Right atrium auricular region (tissue), 2 donors: Measurements from ENCODE around the gene FGF12. TPM values are rescaled to one million over a fixed set of nuclear protein-coding genes. Genes with fewer than 3 reads are reported as not detected.
A peak's percentile ranks its signal among the peaks of the same experiment; 100 is the strongest.

ENCODE experiments used
- DNase-seq: peaks from one replicate; pipeline ENCODE4 v3.0.0-alpha.2; 2019; ENCODE audit warnings: low spot score
- H3K27ac ChIP-seq, 2 donors: fragments of 200-600 bp; sonication (generic); 1 replicate in 1 of 2; 2 replicates in 1 of 2; pipeline ENCODE4 v1.5.1; 2016 to 2019
- H3K27me3 ChIP-seq, 2 donors: fragments of 200-600 bp; sonication (generic); one replicate each; pipeline versions ENCODE4 v1.5.1 to v1.6.0; 2017 to 2019
- H3K36me3 ChIP-seq: fragments of 200-600 bp; sonication (generic); one replicate; pipeline ENCODE4 v1.5.1; 2016
- H3K4me1 ChIP-seq, 2 donors: fragments of 200-600 bp; sonication (generic); one replicate each; pipeline versions ENCODE4 v1.5.1 to v1.6.0; 2017 to 2019
- H3K4me3 ChIP-seq, 2 donors: fragments of 200-600 bp; sonication (generic); 1 replicate in 1 of 2; 2 replicates in 1 of 2; pipeline ENCODE4 v1.5.1; 2017 to 2019; ENCODE audit warnings: mild to moderate bottlenecking in 1 of 2, moderate library complexity in 1 of 2
- H3K9me3 ChIP-seq, 2 donors: fragments of 200-600 bp; sonication (generic); one replicate each; pipeline ENCODE4 v1.5.1; 2019
- total RNA-seq, 2 donors: library from RNA; depleted of rRNA; stranded (reverse); fragments of >200 nt; gene quantifications; one replicate each; pipeline ENCODE4 v1.1.0, GENCODE V29; 2016
- TF ChIP-seq, protein P1 (sequence below), 2 donors: fragments of 200-600 bp; sonication (generic); IDR thresholded peaks; one replicate each; pipeline ENCODE4 v1.5.1; 2019; ENCODE audit warnings: antibody characterized with exemption in 2 of 2

The FGF12 gene
- total RNA-seq, 2 donors from 2014 or later: 126 to 218 TPM

DNA sequence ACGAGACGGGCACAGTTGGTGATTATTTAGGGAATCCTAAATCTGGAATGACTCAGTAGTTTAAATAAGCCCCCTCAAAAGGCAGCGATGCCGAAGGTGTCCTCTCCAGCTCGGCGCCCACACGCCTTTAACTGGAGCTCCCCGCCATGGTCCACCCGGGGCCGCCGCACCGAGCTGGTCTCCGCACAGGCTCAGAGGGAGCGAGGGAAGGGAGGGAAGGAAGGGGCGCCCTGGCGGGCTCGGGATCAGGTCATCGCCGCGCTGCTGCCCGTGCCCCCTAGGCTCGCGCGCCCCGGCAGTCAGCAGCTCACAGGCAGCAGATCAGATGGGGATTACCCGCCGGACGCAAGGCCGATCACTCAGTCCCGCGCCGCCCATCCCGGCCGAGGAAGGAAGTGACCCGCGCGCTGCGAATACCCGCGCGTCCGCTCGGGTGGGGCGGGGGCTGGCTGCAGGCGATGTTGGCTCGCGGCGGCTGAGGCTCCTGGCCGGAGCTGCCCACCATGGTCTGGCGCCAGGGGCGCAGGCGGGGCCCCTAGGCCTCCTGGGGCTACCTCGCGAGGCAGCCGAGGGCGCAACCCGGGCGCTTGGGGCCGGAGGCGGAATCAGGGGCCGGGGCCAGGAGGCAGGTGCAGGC, 318.0 kb downstream of the FGF12 start:
- TF ChIP-seq, protein P1, sequence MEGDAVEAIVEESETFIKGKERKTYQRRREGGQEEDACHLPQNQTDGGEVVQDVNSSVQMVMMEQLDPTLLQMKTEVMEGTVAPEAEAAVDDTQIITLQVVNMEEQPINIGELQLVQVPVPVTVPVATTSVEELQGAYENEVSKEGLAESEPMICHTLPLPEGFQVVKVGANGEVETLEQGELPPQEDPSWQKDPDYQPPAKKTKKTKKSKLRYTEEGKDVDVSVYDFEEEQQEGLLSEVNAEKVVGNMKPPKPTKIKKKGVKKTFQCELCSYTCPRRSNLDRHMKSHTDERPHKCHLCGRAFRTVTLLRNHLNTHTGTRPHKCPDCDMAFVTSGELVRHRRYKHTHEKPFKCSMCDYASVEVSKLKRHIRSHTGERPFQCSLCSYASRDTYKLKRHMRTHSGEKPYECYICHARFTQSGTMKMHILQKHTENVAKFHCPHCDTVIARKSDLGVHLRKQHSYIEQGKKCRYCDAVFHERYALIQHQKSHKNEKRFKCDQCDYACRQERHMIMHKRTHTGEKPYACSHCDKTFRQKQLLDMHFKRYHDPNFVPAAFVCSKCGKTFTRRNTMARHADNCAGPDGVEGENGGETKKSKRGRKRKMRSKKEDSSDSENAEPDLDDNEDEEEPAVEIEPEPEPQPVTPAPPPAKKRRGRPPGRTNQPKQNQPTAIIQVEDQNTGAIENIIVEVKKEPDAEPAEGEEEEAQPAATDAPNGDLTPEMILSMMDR (IDR thresholded peaks at IDR 0.05): no peak
- DNase-seq: no peak
- peak overlapping the region; percentile 48 to 73 for H3K27ac ChIP-seq
- peak overlapping the region; percentile 44 to 66 for H3K4me3 ChIP-seq
- no peaks in the 10 kb centered on the region for H3K9me3 ChIP-seq
- H3K36me3 ChIP-seq: no peaks in the 10 kb centered on the region
- H3K4me1 ChIP-seq: peaks cover 0 to 36% of the 10 kb centered on the region in 2 donors
- no peaks in the 10 kb centered on the region for H3K27me3 ChIP-seq

DNA sequence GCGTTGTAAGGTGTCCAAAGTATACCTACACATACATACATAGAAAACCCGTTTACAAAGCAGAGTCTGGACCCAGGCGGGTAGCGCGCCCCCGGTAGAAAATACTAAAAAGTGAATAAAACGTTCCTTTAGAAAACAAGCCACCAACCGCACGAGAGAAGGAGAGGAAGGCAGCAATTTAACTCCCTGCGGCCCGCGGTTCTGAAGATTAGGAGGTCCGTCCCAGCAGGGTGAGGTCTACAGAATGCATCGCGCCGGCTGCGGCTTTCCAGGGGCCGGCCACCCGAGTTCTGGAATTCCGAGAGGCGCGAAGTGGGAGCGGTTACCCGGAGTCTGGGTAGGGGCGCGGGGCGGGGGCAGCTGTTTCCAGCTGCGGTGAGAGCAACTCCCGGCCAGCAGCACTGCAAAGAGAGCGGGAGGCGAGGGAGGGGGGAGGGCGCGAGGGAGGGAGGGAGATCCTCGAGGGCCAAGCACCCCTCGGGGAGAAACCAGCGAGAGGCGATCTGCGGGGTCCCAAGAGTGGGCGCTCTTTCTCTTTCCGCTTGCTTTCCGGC, 318.6 kb downstream of the FGF12 start:
- Histone ChIP-seq H3K9me3 (no peaks in the 10 kb centered on the region), H3K4me3 (peak overlapping the region; percentile 44 to 66), H3K27ac (peak overlapping the region in 1 of 2 donors; percentile 73), H3K4me1 (peaks cover 0 to 36% of the 10 kb centered on the region in 2 donors), H3K27me3 (no peaks in the 10 kb centered on the region), H3K36me3 (no peaks in the 10 kb centered on the region)
- TF ChIP-seq, protein P1 (IDR thresholded peaks at IDR 0.05): no peak
- DNase-seq: no peak

GRCh38 chr3:192408007-192408646, 319.2 kb downstream of the FGF12 start:
- Histone ChIP-seq H3K27me3 (no peaks in the 10 kb centered on the region), H3K4me3 (peak overlapping the region; percentile 44 to 66), H3K4me1 (peaks cover 0 to 36% of the 10 kb centered on the region in 2 donors), H3K27ac (no peak overlapping the region), H3K36me3 (no peaks in the 10 kb centered on the region), H3K9me3 (no peaks in the 10 kb centered on the region)
- TF ChIP-seq, protein P1 (IDR thresholded peaks at IDR 0.05): no peak
- no peak for DNase-seq

GRCh38 chr3:192399767-192400166, 327.6 kb downstream of the FGF12 start:
- no peaks in the 10 kb centered on the region for H3K27me3 ChIP-seq
- no peak for DNase-seq
- TF ChIP-seq, protein P1 (IDR thresholded peaks at IDR 0.05): no peak
- H3K27ac ChIP-seq: no peak overlapping the region
- no peaks in the 10 kb centered on the region for H3K4me1 ChIP-seq
- H3K36me3 ChIP-seq: no peaks in the 10 kb centered on the region
- no peak overlapping the region for H3K4me3 ChIP-seq
- H3K9me3 ChIP-seq: no peaks in the 10 kb centered on the region

- no peaks in the 10 kb centered on the region for H3K4me1 ChIP-seq
- no peaks in the 10 kb centered on the region for H3K9me3 ChIP-seq
- no peaks in the 10 kb centered on the region for H3K36me3 ChIP-seq
- DNase-seq: no peak
- TF ChIP-seq, protein P1 (IDR thresholded peaks at IDR 0.05): no peak
- no peak overlapping the region for H3K4me3 ChIP-seq
- H3K27me3 ChIP-seq: no peaks in the 10 kb centered on the region
- H3K27ac ChIP-seq: no peak overlapping the region
Observed at GRCh38 chr3:192397012-192397411, 330.3 kb downstream of the FGF12 start.
